Left cardiac atrium (tissue), 4 donors: ENCODE data around the gene MYH7. TPM values are rescaled to one million over a fixed set of nuclear protein-coding genes. Genes with fewer than 3 reads are reported as not detected.

Source experiments
- ATAC-seq, 2 donors: fragments of 200-7000 bp; cut with Tn5 transposase; one replicate each; pipeline ENCODE4 v1.9.1; 2020; ENCODE audit warnings: mild to moderate bottlenecking in 2 of 2, moderate library complexity in 2 of 2
- DNase-seq: peaks from one replicate; pipeline ENCODE4 v3.0.0-alpha.2; 2020
- intact Hi-C, 2 donors: fragments of 100-400 bp; cut with DNase I; formaldehyde crosslinking; loops; one replicate each; pipeline versions ENCODE4 v1.14.1 to v1.15.1; 2022 to 2023
- microRNA-seq, 2 donors: library from miRNA; unstranded; fragments of <30 nt; microRNA quantifications; one replicate each; pipeline ENCODE4 v1.2.0, GENCODE V29; 2020
- total RNA-seq, 2 donors: library from RNA; stranded (reverse); fragmentation: NEBNext Ultra II Directional; extraction: Animal tissue kit (Norgen Biotek cat#: 25700); gene quantifications; one replicate each; pipeline ENCODE4 v1.2.1, GENCODE V29; 2021
- donor health status: DM: no; HTN: yes; CAD: no.
- donor health status: DM: no; HTN: yes; CAD: no; lungs with severe emphysema.
- donor health status: DM: yes; HTN: yes; CAD: no.
- donor health status: Dilated cardiomyopathy.

The MYH7 gene
- total RNA-seq, 2 donors from 2014 or later: 175 to 201 TPM

DNA sequence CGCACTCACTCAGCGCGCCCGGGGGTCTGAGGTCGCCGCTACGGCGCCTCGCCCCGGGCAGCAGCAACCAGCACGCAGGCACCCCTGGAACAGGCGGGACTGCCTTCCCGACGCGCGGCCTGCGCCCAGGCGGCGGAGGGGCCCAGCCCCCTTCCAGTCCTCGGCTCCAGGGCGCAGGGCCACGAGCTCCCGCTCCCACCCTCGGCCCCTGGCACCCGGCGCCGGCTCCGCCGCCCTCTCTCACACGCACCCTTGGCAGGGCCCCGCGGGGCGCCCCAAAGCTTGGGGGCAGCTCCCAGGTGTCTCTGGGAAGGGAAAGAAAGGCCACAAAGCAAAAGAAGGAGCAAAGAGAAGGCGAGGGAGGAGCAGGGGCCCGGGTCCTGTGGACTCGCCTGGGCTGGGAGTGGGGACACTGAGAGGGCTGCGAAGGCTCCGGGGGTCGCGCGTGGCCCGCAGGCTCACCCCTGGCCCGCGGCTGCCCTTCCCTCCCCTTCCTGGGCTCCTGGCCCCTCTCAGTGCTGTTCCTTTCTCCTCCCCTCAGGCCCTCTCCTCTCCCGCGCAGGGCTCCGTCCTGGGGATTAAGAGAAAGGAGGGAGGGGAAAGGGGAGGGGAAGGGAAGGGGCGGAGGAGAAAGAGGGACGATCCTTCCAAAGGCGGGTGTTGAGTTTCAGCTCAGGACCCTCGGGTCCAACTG, 69.6 kb downstream of the MYH7 start:
- ATAC-seq (peak; percentile 77 to 83), DNase-seq (no peak)
- intact Hi-C loops: no loop called here

DNA sequence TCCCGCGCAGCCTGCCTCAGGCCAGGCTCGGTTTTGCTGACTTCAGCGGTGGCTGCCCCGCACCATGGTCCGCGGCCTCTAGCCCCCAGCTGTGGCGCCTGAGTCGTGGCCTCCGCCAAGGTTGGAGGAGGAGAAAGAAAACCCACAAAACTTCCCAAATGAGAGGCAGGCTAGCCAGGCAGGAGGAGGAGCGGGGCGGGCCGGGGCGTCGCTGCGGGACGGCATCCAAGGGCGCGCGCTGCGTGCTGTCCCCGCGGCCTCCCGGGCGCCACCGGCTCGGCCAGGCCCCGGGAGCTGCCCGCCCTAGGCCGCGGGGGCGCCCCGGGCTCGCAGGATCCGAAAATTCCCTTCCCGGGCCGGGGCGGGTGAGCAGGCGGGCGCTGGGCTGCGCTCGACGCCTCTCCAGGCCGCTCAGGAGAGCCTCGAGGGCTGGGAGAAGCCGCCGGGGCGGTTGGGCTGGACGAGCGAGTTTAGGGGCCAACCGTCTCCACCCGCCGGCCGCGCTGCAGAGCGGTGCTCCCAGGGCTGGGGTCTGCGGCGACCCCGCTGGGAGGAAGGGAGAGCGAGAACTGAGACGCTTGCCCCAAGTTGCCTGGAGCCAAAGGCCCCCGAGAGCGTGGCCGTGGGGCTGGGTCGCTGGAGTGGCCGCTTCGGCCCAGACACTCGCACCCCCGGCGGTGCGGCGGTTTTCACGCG, 70.3 kb downstream of the MYH7 start, which contains the start of gene EFS:
Gene EFS, minus strand, starts transcription at position 137 of the 696 bp plus-strand sequence. CDS start 147 bp downstream, outside the sequence.
- DNase-seq (no peak), ATAC-seq (peak; percentile 66 to 68)
- intact Hi-C loops: no loop called here

DNA sequence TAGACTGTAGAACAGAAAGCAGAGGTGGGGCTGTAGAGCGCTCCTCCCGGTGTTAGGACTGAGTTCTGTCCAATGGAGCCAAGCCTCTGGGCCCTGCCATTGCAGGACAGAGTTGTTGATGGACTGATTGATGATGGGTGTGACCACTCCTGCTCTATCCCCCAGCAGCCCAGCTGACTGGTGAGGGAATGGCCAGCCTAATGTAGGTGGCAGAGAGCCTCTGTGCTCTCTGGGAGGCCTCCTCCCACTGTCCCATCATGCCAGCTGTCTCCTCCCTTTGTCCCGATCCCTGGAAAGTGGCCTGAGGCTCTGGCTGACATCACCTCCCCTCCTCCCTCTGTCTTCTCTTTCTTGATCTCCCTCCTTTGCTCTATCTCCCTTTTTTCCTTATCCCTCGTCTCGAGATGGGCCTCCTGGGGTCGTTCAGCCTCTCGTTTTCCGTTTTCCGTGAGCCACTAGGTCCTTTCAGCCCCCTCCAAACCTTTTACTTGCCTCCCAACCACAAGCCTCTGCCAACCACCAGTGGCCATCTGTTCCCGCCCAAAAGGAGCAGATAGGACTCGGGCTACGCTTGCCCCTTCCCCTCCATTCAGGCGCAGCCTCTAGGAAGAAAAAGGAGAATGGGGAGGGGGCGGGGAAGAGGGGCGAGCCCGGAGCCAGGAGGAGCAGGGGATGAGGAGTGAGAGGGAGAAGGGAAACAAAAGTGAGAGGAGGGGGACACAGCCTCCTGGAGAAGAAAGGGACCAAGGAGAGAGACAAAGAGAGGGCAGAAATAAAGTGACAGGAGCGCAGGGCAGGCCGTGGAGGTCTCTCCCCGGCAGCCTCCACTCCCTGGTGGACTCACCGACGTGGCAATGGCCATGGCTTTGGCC, 71.1 kb downstream of the MYH7 start:
- ATAC-seq (peak; percentile 7 to 41), DNase-seq (no peak)
- intact Hi-C loops: loop anchor here in 1 of 2 donors (5.0 kb wide), 1 partner anchor 37 kb away; no protein-coding TSS in a partner anchor

Small RNAs within 50 kb of the gene (microRNA-seq; reads per million reads assigned to microRNA genes)
- gene MIR208A (8,626 to 9,154 reads per million in 2 donors), gene MIR208B (563 to 1,308 reads per million in 2 donors)

Other genes with a start within 250 kb of the MYH7 start
- gene RNF212B, start 197.7 kb downstream of the MYH7 start, total RNA-seq: not detected
- 1 to 10 TPM; 8.3 to 8.5 TPM for gene HOMEZ, start 149.5 kb downstream of the MYH7 start, total RNA-seq
- gene PPP1R3E, start 132.8 kb downstream of the MYH7 start, total RNA-seq: 1 to 10 TPM; 8.0 to 8.3 TPM
- 10 to 100 TPM; 46.7 to 47.7 TPM for gene BCL2L2, start 128.8 kb downstream of the MYH7 start, total RNA-seq
- gene PABPN1, start 114.2 kb downstream of the MYH7 start, total RNA-seq: 10 to 100 TPM; 74.4 to 94.1 TPM
- gene SLC22A17, start 82.8 kb downstream of the MYH7 start, total RNA-seq: 10 to 100 TPM; 31.4 to 34.6 TPM
- gene EFS, start 70.5 kb downstream of the MYH7 start, total RNA-seq: 10 to 100 TPM in 1 of 2 donors, 1 to 10 TPM in 1; 5.8 to 10.3 TPM
- gene IL25, start 62.9 kb downstream of the MYH7 start, total RNA-seq: not detected
- 1 to 10 TPM in 1 of 2 donors, under 1 TPM in 1; 0.44 to 1.4 TPM for gene CMTM5, start 58.6 kb downstream of the MYH7 start, total RNA-seq
- over 10,000 TPM; 10,415 to 11,820 TPM for gene MYH6, start 27.4 kb downstream of the MYH7 start, total RNA-seq
- gene NGDN, start 34.0 kb upstream of the MYH7 start, total RNA-seq: 10 to 100 TPM; 20.1 to 23.6 TPM
- 1 to 10 TPM in 1 of 2 donors, under 1 TPM in 1; 0.89 to 1.3 TPM for gene ZFHX2, start 116.1 kb upstream of the MYH7 start, total RNA-seq
- 10 to 100 TPM; 17.3 to 18.9 TPM for gene THTPA, start 120.6 kb upstream of the MYH7 start, total RNA-seq
- gene AP1G2, start 132.1 kb upstream of the MYH7 start, total RNA-seq: 10 to 100 TPM; 16.5 to 32.3 TPM
- gene JPH4, start 143.1 kb upstream of the MYH7 start, total RNA-seq: under 1 TPM; 0.24 to 0.68 TPM
- not detected for gene DHRS2, start 200.7 kb upstream of the MYH7 start, total RNA-seq